ENCODE results near the gene SLC43A3. TPM values are rescaled to one million over a fixed set of nuclear protein-coding genes. Genes with fewer than 3 reads are reported as not detected.
"Not testable (repeated sequence)": the region's sequence is repeated elsewhere in the genome, so short reads cannot be mapped to it uniquely, and the experiment has no call there.

The SLC43A3 gene
- total RNA-seq, 2 experiments from 2014 or later: 94.5 to 101 TPM

- Mint-ChIP-seq H3K9me3 (no peaks in the 10 kb centered on the region), H3K4me1 (peaks cover 32% of the 10 kb centered on the region), H3K27me3 (peaks cover 46% of the 10 kb centered on the region), H3K4me3 (peak overlapping the region; percentile 34), H3K36me3 (ENCODE audit: low read depth) (no peaks in the 10 kb centered on the region), H3K27ac (no peak overlapping the region)
- CTCF ChIA-PET: interaction anchor here (0.6 to 7.7 kb wide), 41 partner anchors 10 to 257 kb away, joined by 3 to 102 read pairs (median 7); partner anchors contain the start of genes SLC43A1, SLC43A3, SSRP1 and TIMM10
- DNase-seq: no peak
- POLR2A ChIA-PET: interaction anchor here (0.6 to 1.2 kb wide), 4 partner anchors 30 to 72 kb away, joined by 3 to 5 read pairs (median 4); no protein-coding TSS in a partner anchor
Measured at GRCh38 chr11:57457643-57458023, 30.7 kb upstream of the SLC43A3 start.

DNA sequence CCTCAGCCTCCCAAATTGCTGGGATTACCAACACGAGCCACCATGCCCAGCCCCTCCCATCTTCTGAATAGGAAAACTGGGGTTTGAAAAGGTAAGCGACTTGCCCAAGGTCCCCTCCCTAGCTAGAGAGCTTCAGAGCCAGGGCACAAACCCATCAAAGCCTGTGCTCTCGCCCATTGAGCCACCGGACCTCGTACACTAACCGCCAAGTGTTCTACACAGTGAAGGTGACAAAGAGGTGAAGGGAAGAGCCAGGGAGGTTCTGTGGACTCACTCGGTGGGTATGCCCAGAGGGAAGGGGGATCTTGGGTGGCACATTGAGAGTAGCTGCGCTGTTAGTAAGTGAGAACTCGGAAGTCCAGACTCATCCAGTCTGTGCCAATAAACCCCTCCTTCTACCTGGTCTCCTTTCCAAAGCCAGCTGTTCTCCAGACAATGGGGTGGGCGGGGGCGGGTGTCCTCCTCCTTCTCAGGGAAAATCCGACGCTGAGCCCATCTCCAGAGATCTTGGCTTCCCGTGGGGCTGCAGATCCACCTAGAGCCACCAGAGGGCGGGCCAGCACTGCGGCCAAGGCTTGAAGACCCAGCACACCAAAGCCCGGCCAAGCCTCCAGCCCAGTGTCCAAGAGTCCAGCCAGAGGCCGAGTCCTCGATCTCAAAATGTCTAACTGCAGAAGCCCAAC, 30.2 kb upstream of the SLC43A3 start:
- DNase-seq: peak; percentile 75
- Mint-ChIP-seq H3K9me3 (no peaks in the 10 kb centered on the region), H3K27me3 (peaks cover 42% of the 10 kb centered on the region), H3K27ac (no peak overlapping the region), H3K4me1 (peaks cover 32% of the 10 kb centered on the region), H3K4me3 (peak overlapping the region; percentile 34), H3K36me3 (ENCODE audit: low read depth) (no peaks in the 10 kb centered on the region)
- POLR2A ChIA-PET: interaction anchor here (1.2 kb wide), 1 partner anchor 29 kb away, joined by 4 read pairs; no protein-coding TSS in a partner anchor
- CTCF ChIA-PET: interaction anchor here (0.7 to 7.7 kb wide), 42 partner anchors 9 to 200 kb away, joined by 3 to 102 read pairs (median 6); partner anchors contain the start of genes P2RX3, SLC43A1, SLC43A3 and SSRP1

GRCh38 chr11:57453543-57454177, 26.7 kb upstream of the SLC43A3 start:
- DNase-seq: no peak
- Mint-ChIP-seq H3K36me3 (ENCODE audit: low read depth) (no peaks in the 10 kb centered on the region), H3K27ac (no peak overlapping the region), H3K27me3 (peaks cover 25% of the 10 kb centered on the region), H3K4me3 (no peak overlapping the region), H3K9me3 (no peaks in the 10 kb centered on the region), H3K4me1 (peaks cover 12% of the 10 kb centered on the region)
- POLR2A ChIA-PET: no interaction called here
- CTCF ChIA-PET: interaction anchor here (1.8 to 7.7 kb wide), 2 partner anchors 40 to 74 kb away, joined by 4 to 102 read pairs; partner anchors contain the start of gene TIMM10

DNA sequence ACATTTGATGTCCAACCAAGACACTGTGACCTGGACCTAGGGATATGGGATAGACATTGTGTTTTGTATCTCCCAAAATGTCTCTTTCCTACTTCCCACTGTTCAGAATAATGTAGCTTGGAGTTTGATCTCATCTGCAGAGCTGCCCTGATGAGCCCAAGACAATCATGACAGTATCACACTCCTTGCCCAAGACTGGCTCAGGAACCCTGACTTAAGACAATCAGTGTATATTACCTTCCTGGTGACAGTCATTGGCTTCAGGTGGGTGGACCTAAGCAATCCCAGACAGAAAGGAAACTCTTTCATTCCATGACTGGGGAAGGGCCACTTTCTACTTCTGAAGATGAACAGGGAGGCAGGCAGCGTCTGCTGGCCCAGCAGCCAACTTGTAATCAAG, 19.1 kb upstream of the SLC43A3 start:
- ChIA-PET CTCF (interaction anchor here (1.4 to 4.3 kb wide), 3 partner anchors 9 to 47 kb away, joined by 4 to 24 read pairs (median 7); no protein-coding TSS in a partner anchor), POLR2A (no interaction called here)
- Mint-ChIP-seq H3K27me3 (peaks cover 19% of the 10 kb centered on the region), H3K36me3 (ENCODE audit: low read depth) (no peaks in the 10 kb centered on the region), H3K9me3 (no peaks in the 10 kb centered on the region), H3K27ac (no peak overlapping the region), H3K4me1 (no peaks in the 10 kb centered on the region), H3K4me3 (no peak overlapping the region)
- no peak for DNase-seq

- H3K4me3 Mint-ChIP-seq; H3K9me3 Mint-ChIP-seq; H3K36me3 Mint-ChIP-seq (ENCODE audit: low read depth); POLR2A ChIA-PET; H3K4me1 Mint-ChIP-seq; H3K27ac Mint-ChIP-seq; DNase-seq: not testable (repeated sequence)
- CTCF ChIA-PET: interaction anchor here (2.7 kb wide), 1 partner anchor 12 kb away, joined by 20 read pairs; no protein-coding TSS in a partner anchor
- H3K27me3 Mint-ChIP-seq: peaks cover 16% of the 10 kb centered on the region
Measured at GRCh38 chr11:57445122-57445394, 18.1 kb upstream of the SLC43A3 start.

DNA sequence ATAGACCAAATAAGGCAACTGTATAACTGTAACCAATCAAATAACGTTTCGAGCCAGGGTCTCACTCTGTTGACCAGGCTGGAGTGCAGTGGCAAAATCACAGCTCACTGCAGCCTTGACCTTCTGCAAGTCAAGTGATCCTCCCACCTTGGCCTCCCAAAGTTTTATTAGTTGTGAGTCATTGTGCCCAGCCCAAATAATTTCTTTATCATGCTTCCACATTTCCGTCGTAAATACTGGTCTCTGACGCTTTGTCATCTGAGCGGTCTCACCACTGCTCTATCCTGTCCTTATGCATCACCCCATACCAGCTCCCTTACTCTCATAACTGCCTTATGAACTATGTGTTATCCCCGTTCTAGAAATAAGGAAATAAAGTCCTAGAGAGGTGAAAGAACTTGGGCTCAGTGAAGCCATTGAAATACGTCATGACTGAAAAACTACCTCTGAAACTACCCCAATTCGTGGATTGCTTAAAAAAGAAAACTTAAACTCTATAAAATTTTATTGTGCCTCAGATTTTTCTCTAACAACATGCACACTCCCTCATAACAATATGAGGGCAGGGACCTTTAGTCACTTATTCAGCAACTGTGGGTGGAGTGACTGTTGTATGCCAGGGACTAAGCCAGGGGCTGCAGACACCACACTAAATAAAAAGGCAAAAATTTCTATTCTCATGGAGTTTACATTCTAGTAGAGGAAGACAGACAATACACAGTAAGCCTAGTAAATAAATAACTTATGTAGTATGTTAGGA, 17.6 kb upstream of the SLC43A3 start:
- Mint-ChIP-seq H3K4me1 (no peaks in the 10 kb centered on the region), H3K27me3 (peaks cover 16% of the 10 kb centered on the region), H3K4me3 (no peak overlapping the region), H3K36me3 (ENCODE audit: low read depth) (no peaks in the 10 kb centered on the region), H3K27ac (no peak overlapping the region), H3K9me3 (no peaks in the 10 kb centered on the region)
- POLR2A ChIA-PET: no interaction called here
- DNase-seq: no peak
- CTCF ChIA-PET: interaction anchor here (2.7 kb wide), 1 partner anchor 13 kb away, joined by 20 read pairs; no protein-coding TSS in a partner anchor

- no peaks in the 10 kb centered on the region for H3K36me3 Mint-ChIP-seq (ENCODE audit: low read depth)
- no peak overlapping the region for H3K4me3 Mint-ChIP-seq
- ChIA-PET POLR2A (no interaction called here), CTCF (interaction anchor here (2.7 kb wide), 1 partner anchor 53 kb away, joined by 11 read pairs; no protein-coding TSS in a partner anchor)
- DNase-seq: no peak
- peaks cover 6% of the 10 kb centered on the region for H3K27me3 Mint-ChIP-seq
- H3K4me1 Mint-ChIP-seq: no peaks in the 10 kb centered on the region
- H3K27ac Mint-ChIP-seq: no peak overlapping the region
- no peaks in the 10 kb centered on the region for H3K9me3 Mint-ChIP-seq
Measured at GRCh38 chr11:57440744-57441414, 14.0 kb upstream of the SLC43A3 start.

DNA sequence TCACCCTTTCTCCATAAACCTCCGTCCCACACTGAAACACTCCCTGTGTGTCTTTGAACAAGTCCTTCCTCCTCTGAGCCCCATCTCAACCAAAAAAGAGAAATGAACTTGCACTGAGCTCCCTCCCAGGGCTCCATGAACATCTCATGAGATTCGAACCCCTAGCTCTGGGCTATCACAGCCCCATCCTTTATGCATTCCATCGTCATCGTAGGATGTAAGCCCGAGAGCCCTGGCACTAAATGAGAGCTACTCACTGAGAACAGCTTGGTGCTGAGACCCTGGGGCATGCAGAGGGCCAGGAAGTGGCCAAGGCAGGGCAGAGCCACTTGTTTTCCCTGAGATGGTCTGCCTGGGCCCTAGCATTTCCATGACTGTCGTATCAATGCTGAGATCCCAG, 12.9 kb upstream of the SLC43A3 start:
- Mint-ChIP-seq H3K4me1 (no peaks in the 10 kb centered on the region), H3K27ac (no peak overlapping the region), H3K36me3 (ENCODE audit: low read depth) (no peaks in the 10 kb centered on the region), H3K27me3 (peaks cover 6% of the 10 kb centered on the region), H3K9me3 (no peaks in the 10 kb centered on the region), H3K4me3 (no peak overlapping the region)
- DNase-seq: no peak
- POLR2A ChIA-PET: no interaction called here
- CTCF ChIA-PET: interaction anchor here (1.0 kb wide), 1 partner anchor 12 kb away, joined by 3 read pairs; the partner anchor contains the start of gene SLC43A3

GRCh38 chr11:57438345-57439285, 11.7 kb upstream of the SLC43A3 start:
- ChIA-PET POLR2A (no interaction called here), CTCF (interaction anchor here (2.7 kb wide), 1 partner anchor 20 kb away, joined by 16 read pairs; the partner anchor contains the start of gene RTN4RL2)
- Mint-ChIP-seq H3K9me3 (no peaks in the 10 kb centered on the region), H3K4me1 (no peaks in the 10 kb centered on the region), H3K27me3 (peaks cover 5% of the 10 kb centered on the region), H3K36me3 (ENCODE audit: low read depth) (no peaks in the 10 kb centered on the region), H3K27ac (no peak overlapping the region), H3K4me3 (no peak overlapping the region)
- DNase-seq: no peak

GRCh38 chr11:57436031-57436430, 9.1 kb upstream of the SLC43A3 start:
- peaks cover 9% of the 10 kb centered on the region for H3K4me1 Mint-ChIP-seq
- no peak overlapping the region for H3K4me3 Mint-ChIP-seq
- no peaks in the 10 kb centered on the region for H3K36me3 Mint-ChIP-seq (ENCODE audit: low read depth)
- peaks cover 5% of the 10 kb centered on the region for H3K27me3 Mint-ChIP-seq
- DNase-seq: no peak
- ChIA-PET POLR2A (interaction anchor here (1.1 kb wide), 1 partner anchor 9 kb away, joined by 3 read pairs; the partner anchor contains the start of gene SLC43A3), CTCF (no interaction called here)
- H3K27ac Mint-ChIP-seq: no peak overlapping the region
- no peaks in the 10 kb centered on the region for H3K9me3 Mint-ChIP-seq

- DNase-seq: no peak
- H3K27ac Mint-ChIP-seq: no peak overlapping the region
- POLR2A ChIA-PET: no interaction called here
- no peaks in the 10 kb centered on the region for H3K36me3 Mint-ChIP-seq (ENCODE audit: low read depth)
- peaks cover 9% of the 10 kb centered on the region for H3K4me1 Mint-ChIP-seq
- H3K4me3 Mint-ChIP-seq: no peak overlapping the region
- CTCF ChIA-PET: interaction anchor here (0.6 to 1.8 kb wide), 4 partner anchors 22 to 85 kb away, joined by 3 to 4 read pairs (median 3); no protein-coding TSS in a partner anchor
- H3K9me3 Mint-ChIP-seq: no peaks in the 10 kb centered on the region
- H3K27me3 Mint-ChIP-seq: peaks cover 5% of the 10 kb centered on the region
Measured at GRCh38 chr11:57434640-57435546, 8.0 kb upstream of the SLC43A3 start.
